ENCODE results near the gene EXOG.

EXOG gene

DNA sequence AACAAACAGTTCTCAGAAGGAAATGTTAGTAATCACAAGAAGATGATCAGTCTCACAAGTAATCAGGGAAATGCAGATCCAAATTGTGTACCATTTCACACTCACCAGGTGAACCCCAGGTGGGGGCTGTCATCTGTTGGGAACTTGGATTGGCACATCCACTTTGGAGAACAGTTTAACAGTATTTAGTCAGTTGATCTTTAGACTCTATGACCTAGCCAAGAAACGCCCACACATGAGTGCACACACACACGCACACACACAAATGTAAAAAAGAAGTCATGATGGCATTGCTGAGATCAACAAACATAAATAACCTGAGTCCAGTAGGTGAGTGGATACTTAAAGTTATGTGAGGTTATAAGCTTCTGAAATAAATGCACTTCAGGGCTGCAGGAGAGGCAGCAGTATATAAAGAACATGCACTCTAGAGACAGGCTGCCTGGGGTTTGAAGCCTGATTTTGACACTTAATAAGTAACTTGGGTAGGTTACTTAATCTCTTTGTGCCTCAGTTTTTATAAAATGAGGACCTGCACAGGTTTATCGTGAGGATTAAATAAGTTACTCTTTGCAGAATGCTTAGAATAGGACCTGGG, 24.8 kb upstream of the EXOG start:
- no peak for DNase-seq

DNA sequence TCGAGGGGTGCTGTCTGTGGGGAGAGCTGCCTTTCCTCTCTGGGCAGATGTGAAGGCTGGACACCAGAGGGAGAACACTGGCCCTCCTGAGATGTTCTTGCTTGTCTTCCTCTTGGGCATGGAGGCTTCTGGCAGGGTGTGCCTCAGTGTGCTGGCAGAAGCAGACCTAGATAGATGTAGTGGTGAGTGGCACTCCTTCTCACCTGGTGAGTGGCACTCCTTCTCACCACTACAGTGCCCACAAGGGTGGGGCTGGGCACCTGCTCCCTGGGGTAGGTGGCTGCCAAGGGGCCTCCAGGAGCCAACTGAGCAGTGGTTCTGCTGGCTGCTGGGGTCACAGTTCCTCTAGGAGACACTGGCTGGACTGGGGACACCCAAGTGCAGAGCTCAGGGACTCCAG, 23.8 kb upstream of the EXOG start:
- no peak for DNase-seq

DNA sequence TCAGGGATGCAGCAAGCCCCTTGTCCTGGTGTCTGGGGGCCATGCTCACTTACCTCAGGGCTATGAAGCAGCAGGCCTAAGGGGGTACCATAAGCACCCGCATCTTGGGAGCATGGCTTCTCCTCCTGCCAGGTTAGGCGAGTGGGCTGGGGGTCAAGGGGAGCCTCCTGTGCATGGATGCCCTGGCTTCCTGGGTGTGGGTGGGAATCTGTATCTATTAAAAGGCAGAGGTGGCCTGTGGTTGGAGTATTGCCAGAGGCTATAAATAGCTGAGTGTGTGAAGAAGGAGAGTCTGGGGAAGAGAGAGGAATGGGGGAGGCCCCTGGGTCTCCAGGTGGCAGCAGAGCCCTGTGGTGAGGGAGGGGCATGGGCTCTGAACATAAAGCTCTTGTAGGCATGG, 22.9 kb upstream of the EXOG start:
- DNase-seq = no peak

DNA sequence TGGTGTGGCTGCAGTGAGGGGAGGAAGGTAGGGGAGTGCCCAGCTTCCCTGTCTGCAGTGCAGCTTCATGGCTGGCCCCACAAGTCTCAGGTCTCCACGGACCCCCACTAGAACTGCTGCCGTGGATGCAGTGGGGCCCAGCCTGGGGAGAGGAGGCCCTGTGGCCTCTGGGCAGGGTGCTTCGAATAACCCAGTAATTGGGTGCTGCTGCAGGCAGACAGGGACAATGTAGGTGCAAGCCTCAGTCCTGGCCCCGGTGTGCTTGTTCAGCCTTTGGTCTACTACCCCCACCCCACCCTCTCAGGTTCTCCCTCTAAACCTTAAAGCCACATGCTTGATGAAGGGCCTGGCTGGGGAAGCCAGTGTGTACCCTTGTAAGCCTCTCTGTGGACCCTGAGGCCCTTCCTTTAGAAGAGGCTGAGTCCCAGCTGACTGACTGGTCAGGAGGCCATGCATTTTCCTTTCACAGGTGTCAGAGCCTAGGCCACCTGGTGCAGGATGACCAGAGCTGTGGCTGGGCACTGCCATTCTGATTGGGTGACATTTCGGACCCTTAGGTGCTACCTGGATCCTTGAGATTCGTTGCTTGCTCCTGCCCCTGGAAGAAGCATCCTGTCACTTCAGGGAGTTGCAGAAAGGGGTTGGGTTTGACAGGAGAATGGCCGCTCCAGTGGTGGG, 21.1 kb upstream of the EXOG start:
- no peak for DNase-seq

DNA sequence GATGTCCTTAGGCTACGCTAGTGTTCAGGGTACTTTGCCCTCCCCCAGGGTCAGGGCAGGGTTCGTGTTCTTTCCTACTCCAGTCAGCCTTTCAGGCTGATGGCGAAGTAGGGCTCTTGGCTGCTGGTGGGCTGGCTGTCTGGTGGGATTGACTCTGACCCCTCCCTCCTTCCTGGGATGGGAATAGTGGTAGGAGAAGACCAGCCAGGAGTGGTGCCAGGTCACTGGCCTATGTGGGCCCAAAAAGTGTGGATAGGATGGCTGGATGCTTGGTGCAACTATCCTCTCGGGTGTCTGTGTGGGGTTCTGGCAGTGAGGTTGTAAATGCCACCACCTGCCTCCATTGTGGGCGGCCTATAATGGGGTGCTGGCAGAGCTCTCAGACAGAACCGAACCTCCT, 20.4 kb upstream of the EXOG start:
- no peak for DNase-seq

GRCh38 chr3:38476157-38476756, 19.9 kb upstream of the EXOG start:
- no peak for DNase-seq

DNA sequence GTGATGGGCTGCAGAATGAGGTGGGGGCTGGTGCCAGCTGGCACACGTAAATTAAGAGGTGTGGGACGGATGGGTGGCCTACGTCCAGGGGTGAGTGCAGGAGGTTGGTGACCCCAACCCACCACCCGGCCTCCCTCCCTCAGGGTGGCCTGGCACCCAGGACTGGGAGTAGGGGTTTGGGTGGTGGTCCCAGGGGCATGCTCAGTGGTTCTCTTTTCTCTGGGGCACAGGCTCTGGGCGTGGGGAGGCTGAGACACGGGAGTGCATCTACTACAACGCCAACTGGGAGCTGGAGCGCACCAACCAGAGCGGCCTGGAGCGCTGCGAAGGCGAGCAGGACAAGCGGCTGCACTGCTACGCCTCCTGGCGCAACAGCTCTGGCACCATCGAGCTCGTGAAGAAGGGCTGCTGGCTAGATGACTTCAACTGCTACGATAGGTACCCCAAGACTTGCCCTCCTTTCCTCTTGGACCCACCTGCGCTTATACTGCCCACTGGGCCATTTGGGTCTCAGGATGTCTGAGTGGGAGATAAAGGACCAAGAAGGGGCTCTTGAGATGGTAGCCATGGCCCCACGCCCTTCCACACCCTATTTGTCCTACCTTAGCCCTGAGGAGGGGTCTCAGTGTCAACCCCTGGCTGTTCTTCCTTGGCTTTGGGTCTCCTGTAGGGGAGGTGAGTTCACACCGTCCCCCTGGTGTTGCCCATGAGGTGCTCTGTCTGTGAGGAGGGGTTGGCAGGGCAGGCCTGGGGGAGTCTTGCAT, 18.9 kb upstream of the EXOG start:
- DNase-seq = no peak

- no peak for DNase-seq
Measured at GRCh38 chr3:38477839-38478450, 18.2 kb upstream of the EXOG start.

- DNase-seq = no peak
Measured at GRCh38 chr3:38478901-38479300, 17.2 kb upstream of the EXOG start.

DNA sequence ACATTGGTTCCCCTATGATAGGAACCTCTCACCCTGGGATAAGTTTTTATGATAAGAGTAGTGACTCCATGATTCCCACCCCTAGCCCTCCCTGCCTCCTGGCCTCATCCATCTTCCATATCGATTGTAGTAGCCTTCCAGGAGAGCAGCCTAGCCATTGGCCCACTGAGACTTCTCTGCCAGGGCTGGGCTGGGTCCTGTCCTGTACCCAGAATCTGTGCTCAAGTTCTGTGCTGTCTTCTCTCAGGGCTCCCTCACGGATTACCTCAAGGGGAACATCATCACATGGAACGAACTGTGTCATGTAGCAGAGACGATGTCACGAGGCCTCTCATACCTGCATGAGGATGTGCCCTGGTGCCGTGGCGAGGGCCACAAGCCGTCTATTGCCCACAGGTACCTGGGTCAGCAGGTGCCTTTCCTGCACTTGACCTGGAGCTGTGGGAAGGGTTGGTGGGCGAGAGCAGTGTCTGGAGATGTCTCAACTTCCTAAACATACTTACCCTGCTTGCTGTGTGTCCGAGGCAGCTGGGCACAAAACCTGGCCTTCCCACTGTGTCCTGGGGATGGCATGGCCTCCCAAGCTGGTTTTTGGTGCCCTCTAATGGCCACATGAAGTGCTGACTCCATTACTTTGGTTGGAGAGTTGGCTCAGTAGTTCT, 16.6 kb upstream of the EXOG start:
- DNase-seq = no peak

- DNase-seq = no peak
Measured at GRCh38 chr3:38480093-38480445, 16.1 kb upstream of the EXOG start.

DNA sequence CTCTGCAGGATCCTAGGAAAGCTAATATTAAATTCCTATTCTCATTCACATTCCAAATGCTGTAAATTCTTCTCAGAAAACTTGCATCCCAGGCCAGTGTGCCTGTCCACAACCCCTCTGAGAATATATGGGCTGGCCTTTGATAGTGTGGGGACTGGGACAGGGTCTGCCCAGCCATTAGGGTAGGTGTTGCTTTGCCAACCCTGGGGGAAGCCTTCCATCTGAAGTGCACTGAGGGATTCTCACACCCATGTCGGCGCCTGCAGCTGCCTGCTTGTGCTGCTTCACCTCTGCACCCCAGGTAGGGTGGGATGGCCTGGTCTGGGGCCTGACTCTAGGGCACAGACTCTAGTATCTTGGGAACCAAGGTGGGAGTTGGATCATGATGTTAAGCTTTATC, 15.2 kb upstream of the EXOG start:
- DNase-seq = no peak

DNA sequence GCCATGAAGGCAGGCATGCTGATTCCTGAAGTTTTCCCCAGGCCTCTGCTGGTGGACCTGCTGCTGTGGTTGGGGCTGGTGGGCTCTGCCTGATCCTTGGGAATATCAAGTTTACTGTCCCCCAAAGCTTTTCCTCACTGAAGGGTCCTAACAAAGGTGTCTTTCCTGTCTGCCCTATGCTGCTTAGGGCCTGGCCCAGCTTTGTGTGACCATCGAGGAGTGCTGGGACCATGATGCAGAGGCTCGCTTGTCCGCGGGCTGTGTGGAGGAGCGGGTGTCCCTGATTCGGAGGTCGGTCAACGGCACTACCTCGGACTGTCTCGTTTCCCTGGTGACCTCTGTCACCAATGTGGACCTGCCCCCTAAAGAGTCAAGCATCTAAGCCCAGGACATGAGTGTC, 13.2 kb upstream of the EXOG start:
- DNase-seq = no peak

DNA sequence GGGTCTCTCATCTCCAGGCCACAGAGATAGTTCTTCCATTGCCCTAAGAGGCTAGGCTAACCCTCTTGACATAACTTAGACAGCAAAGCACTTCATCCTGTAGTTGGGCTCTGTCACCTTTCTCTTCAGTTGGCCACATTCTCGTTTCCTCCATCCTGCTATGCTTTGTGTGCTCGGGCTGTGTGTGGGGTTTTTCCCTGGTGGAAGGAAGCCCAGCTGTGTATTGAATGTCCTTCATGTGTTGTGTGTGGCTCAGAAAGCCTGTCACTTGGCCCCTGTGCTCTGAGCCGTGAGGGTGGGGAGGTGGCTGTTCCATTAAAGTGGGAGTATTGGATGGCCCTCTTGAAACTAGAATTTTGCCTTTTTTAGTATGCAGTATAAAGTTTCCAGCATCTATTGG, 8.8 kb upstream of the EXOG start:
- DNase-seq = no peak

DNA sequence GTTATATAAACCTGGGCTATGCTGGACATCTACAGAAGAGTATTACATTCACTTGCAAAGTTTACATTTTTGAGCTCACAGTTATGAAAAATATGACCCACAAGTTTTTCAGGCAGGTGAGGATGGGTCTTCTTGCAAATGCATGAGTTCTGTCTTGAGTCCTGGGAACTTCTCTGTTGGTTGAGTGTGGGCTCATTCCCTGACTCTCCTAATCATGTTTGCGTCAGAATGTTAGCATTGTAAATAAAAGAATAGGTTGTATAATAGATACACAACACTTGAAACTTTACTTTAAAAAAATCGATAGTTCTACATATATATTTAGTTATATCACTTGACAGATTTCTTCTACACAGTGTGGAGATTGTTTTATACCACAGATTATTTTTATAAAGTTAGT, 7.2 kb upstream of the EXOG start:
- DNase-seq = no peak

DNA sequence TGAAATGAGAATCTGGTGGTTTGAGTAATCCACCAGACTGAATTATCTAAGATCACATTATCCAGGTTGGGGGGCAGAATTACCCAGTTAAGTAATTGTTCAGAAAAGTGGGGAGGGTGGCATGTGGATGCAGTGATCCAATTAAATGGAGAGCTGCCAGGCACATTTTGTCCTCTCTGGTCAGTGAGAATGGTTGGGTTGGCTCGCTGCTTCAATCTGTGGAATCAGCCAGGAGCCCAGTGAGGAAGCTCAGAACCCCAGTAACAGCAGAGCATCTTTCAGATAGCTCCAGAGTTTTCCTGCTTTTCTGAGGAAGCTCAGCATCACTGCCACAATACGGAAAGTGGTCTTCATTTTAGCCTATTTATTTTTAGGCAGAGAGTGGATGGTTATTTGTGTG, 6.4 kb upstream of the EXOG start:
- no peak for DNase-seq

DNA sequence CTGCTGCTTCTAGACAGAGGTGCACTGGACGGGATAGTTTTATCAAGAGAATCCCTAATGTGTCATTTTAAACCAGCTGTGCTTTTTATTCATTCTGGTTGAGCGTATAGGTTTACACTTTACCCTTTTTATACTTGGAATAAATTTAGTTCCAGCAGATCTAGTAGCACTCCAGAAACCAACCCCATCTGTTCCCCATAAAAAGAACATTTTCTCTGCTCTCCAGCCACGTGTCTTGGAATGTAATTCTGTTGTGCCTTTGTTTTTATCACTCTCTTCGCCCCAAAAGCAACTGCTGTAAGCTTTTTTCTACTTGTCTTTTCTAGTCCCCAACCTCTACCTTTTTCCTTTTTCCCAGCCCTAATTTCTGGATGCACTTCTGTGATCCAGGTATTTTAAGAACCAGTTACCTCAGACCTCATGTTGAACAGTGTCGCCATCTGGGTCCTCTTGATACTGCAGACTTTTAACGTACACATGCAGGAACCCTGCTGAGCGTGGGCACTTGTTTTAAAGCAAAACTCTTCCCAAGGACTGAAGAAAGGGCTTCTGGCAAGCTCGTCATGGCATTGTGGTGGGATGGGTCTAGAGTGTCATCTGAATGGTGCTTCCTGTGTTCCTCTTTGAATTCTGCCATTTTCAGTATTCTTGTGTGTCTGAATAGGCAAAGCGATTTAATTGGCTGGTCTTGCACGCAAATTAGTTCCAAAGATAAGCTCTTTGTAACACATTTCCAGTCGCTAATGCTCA, 5.7 kb upstream of the EXOG start:
- DNase-seq = no peak

GRCh38 chr3:38491215-38491614, 4.9 kb upstream of the EXOG start:
- no peak for DNase-seq

DNA sequence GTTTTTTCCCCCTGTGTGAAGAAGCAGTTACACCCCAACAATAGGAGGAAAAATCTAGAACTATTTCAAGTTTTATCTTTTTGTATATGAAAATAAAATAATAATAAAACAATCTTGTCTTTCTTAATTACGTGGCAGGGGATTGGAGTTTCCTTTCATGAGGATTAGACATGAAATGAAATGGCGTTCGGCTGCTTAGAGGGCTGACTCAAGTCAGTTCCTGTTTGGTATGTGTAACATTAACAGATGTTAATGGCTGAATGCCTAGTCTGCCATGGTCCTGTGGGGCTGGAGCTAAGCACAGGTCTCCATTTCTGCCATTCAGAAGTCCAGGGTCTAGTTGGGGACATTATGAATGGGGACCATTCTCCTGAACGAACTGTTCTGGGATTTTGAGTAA, 3.1 kb upstream of the EXOG start:
- DNase-seq = no peak

GRCh38 chr3:38497031-38497430, 891 bp downstream of the EXOG start:
- no peak for DNase-seq

DNA sequence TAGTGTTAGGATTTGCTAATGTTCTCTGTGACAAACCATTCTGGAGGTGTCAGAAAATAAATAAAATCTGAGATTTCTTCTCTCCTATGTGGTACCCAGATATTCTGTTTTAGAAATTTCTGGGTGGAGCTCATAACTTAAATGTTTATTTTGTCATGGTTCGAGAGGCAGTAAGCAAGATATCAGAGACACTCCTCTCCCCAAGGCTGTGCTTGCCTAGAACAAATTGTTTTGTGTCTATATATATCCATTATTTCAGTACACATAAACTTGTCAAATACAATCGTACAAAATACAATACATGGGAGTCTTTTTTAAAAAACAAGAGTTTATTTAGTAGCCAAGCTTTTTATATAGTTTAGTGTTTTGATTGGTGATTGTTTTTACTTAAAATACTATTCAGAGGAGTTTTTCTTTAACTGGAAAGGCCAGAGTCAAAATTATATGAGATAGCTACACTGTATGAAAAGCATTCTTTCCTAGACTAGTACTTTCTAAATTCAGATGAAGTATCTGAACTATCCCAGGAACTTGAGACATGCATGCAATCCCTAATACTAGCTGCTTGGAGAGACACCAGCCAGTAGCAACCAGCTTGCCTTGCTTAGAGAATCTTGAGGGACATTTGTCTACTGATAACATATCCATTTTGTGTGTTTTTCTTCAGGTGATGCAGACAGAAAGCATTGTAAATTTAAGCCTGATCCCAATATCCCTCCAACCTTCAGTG, 4.7 kb downstream of the EXOG start:
- no peak for DNase-seq

Data from right kidney (tissue), 1 donor.